GM12892 (cell line): ENCODE data around the gene RASL10A.

Source experiments
- POLR2A ChIP-seq: IDR thresholded peaks from 2 replicates; pipeline ENCODE4 v1.6.1; 2011; ENCODE audit warnings: low read depth, low read length, control low read depth
- POLR2AphosphoS5 ChIP-seq: IDR thresholded peaks from 2 replicates; pipeline ENCODE4 v1.6.1; 2011; ENCODE audit warnings: low read depth, low read length, control low read depth

DNA sequence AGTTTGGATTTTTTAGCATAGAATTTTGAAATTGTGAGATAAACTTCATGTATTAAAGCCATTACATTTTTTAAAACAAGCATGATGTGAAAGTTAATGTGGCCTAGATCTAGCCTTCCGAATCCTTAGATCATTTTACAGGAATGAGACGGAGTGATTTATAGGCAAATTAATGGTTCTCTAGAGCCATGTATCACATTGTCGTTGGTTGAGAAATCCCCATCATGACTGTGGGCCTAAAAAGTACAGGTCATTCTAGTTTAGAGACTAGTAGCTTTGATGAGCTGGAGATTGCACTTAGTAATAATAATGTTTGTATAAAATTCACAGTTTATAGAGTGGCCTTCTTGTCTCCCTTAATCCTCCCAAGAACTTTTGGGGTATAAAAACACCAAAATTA lies 40.3 kb downstream of the RASL10A start:
- TF ChIP-seq POLR2AphosphoS5 (no peak), POLR2A (no peak)
